Erythroblast (primary cell): ENCODE results near the gene NAPSA.

Experiments
- GATA1 ChIP-seq: IDR thresholded peaks from 2 replicates; pipeline ENCODE4 v1.6.1; 2011; ENCODE audit warnings: low read depth, mild to moderate bottlenecking, control low read depth, low read length, moderate library complexity
- POLR2A ChIP-seq: IDR thresholded peaks from 2 replicates; pipeline ENCODE4 v1.6.1; 2011; ENCODE audit warnings: mild to moderate bottlenecking, low read length

DNA sequence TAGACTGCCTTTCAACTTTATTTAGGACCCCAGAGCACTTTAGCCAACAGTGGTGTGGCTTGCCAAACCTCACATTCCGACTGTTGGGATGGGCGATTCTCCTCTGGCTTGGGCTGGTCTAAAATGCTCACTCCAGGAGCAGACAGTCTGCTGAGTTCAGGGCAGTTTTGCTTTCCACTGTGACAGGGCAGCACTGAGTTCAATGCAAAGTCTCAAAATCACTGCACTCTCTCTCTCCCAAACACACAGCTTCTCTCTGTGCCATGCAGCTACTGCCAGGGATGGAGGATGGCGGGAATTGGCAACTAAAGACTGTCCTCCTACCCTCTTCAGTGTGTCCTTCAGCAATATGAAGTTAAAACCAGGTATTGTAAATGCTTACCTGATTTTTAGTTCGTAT is 13.2 kb downstream of the NAPSA start:
- TF ChIP-seq POLR2A (no peak), GATA1 (no peak)
